PC-9 (cell line): Measurements from ENCODE around the gene RNF166. TPM values are rescaled to one million over a fixed set of nuclear protein-coding genes. Genes with fewer than 3 reads are reported as not detected.

Experiments
- Bru-seq: library from RNA; stranded (reverse); fragments of 400-500 nt; gene quantifications from one replicate; lab custom pipeline; 2021; lab: Mats Ljungman, UMichigan
- BruChase-seq, 2 experiments: library from RNA; stranded (reverse); fragments of 400-500 nt; gene quantifications; one replicate each; lab custom pipeline; 2021; lab: Mats Ljungman, UMichigan
- BruUV-seq: library from RNA; stranded (reverse); fragments of 400-500 nt; replicated peaks from 2 replicates; lab custom pipeline; 2021; lab: Mats Ljungman, UMichigan
- CTCF ChIA-PET: fragments of 300-600 bp; sonication (Branson Sonifier 250); formaldehyde crosslinking; loops from one replicate; lab custom pipeline; 2022; ENCODE audit warnings: antibody characterized with exemption; lab: Charles Lee
- POLR2A ChIA-PET: fragments of 300-600 bp; sonication (Branson Sonifier 250); formaldehyde crosslinking; loops from one replicate; lab custom pipeline; 2022; ENCODE audit warnings: antibody characterized with exemption; ENCODE audit not compliant: unreplicated experiment; lab: Charles Lee
- DNase-seq, 2 experiments: peaks; one replicate each; pipeline versions ENCODE4 v3.0.0 to v3.0.0-alpha.2; 2015 to 2022; ENCODE audit warnings: mixed read lengths in 1 of 2
- H2AFZ ChIP-seq: fragments of 200-600 bp; sonication (generic); 2 replicates; pipeline ENCODE4 v1.8.1; 2017; ENCODE audit warnings: antibody characterized with exemption
- H3F3A ChIP-seq: fragments of 200-600 bp; sonication (generic); 2 replicates; pipeline ENCODE4 v1.8.1; 2017; ENCODE audit warnings: antibody characterized with exemption, mild to moderate bottlenecking, low read depth; ENCODE audit not compliant: insufficient read depth
- H3K27ac ChIP-seq: fragments of 200-600 bp; sonication (generic); 2 replicates; pipeline ENCODE4 v1.6.1; 2016; ENCODE audit warnings: mixed run types
- H3K27me3 ChIP-seq: fragments of 200-600 bp; sonication (generic); 2 replicates; pipeline ENCODE4 v1.6.1; 2016; ENCODE audit warnings: low read depth, mixed run types; ENCODE audit not compliant: insufficient read depth
- H3K36me3 ChIP-seq: fragments of 200-600 bp; sonication (generic); 2 replicates; pipeline ENCODE4 v1.6.1; 2016; ENCODE audit warnings: low read depth, mixed run types
- H3K4me1 ChIP-seq: fragments of 200-600 bp; sonication (generic); replicated peaks from 2 replicates; pipeline ENCODE4 v1.6.1; 2016; ENCODE audit warnings: mixed run types; ENCODE audit not compliant: insufficient read depth
- H3K4me2 ChIP-seq: fragments of 200-600 bp; sonication (generic); 2 replicates; pipeline ENCODE4 v1.6.1; 2017; ENCODE audit warnings: mixed run types
- H3K4me3 ChIP-seq: fragments of 200-600 bp; sonication (generic); 2 replicates; pipeline ENCODE4 v1.6.1; 2016; ENCODE audit warnings: mixed run types
- H3K79me2 ChIP-seq: fragments of 200-600 bp; sonication (generic); 2 replicates; pipeline ENCODE4 v1.6.1; 2017; ENCODE audit warnings: low read depth, mixed run types
- H3K9me2 ChIP-seq: fragments of 200-600 bp; sonication (generic); 2 replicates; pipeline ENCODE4 v1.8.1; 2017; ENCODE audit warnings: mild to moderate bottlenecking; ENCODE audit not compliant: insufficient read depth
- H3K9me3 ChIP-seq: fragments of 200-600 bp; sonication (generic); 2 replicates; pipeline ENCODE4 v1.8.1; 2016; ENCODE audit warnings: low read depth; ENCODE audit not compliant: insufficient read depth
- H4K20me1 ChIP-seq: fragments of 200-600 bp; sonication (generic); 2 replicates; pipeline ENCODE4 v1.8.1; 2017; ENCODE audit not compliant: insufficient read depth
- CTCF ChIP-seq: fragments of 200-600 bp; sonication (generic); conservative IDR thresholded peaks from 2 replicates; pipeline ENCODE4 v1.6.1; 2017; ENCODE audit warnings: mixed run types, antibody characterized with exemption, mild to moderate bottlenecking, moderate library complexity
- EZH2 ChIP-seq: fragments of 200-600 bp; sonication (generic); IDR thresholded peaks from 2 replicates; pipeline ENCODE4 v1.8.0; 2017; ENCODE audit warnings: antibody characterized with exemption, low read depth
- intact Hi-C: fragments of 100-400 bp; cut with micrococcal nuclease; formaldehyde crosslinking; loops from one replicate; pipeline ENCODE4 v1.10.0; 2022; ENCODE audit not compliant: unreplicated experiment
- long read RNA-seq: library from polyadenylated mRNA; stranded (forward); transcript quantifications from one replicate; pipeline ENCODE4 v2.0.0, GENCODE V29; 2022
- total RNA-seq: library from RNA; stranded (reverse); gene quantifications from 2 replicates; pipeline ENCODE4 v1.2.3, GENCODE V29; 2021

The RNF166 gene, protein sequence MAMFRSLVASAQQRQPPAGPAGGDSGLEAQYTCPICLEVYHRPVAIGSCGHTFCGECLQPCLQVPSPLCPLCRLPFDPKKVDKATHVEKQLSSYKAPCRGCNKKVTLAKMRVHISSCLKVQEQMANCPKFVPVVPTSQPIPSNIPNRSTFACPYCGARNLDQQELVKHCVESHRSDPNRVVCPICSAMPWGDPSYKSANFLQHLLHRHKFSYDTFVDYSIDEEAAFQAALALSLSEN
- total RNA-seq: 25.6 and 29.4 TPM in 2 replicates
- Bru-seq, nascent RNA: percentile 42 among the genes with signal in this experiment
- percentile 66 among the genes with signal in this experiment for BruChase-seq, experiment 1, labeled RNA remaining after a 2-hour chase
- BruChase-seq, experiment 2, labeled RNA remaining after a 6-hour chase: percentile 83 among the genes with signal in this experiment
- long read RNA-seq, transcript RNF166-201 (6 exons, 1,883 nt): major isoform, 55 of 119 reads
- long read RNA-seq, partial matches to known transcripts: 7 of 119 reads
- long read RNA-seq, other reads (novel, unspliced or antisense): 56 of 119 reads

GRCh38 chr16:88706229-88706964, at the start of gene RNF166, which contains the start of gene CTU2:
RNF166 (minus strand) TSS chr16:88706408; CDS start chr16:88706325, 83 bp downstream.
CTU2 (plus strand) TSS chr16:88706503; CDS start chr16:88706531, 28 bp downstream.
- intact Hi-C loops: no loop called here
- Histone ChIP-seq H3K27ac (no peak within 1 kb of the TSS), H3K4me2 (peak within 1 kb of the TSS; percentile 100), H3K36me3 (no peaks in the 10 kb centered on the region), H3F3A (peaks cover 16% of the 10 kb centered on the region; the same call in 1 of the 2 replicates), H3K79me2 (peaks cover 19% of the 10 kb centered on the region; the same call in 1 of the 2 replicates), H2AFZ (peak within 1 kb of the TSS; percentile 85), H3K4me1 (peaks cover 19% of the 10 kb centered on the region), H3K4me3 (peak within 1 kb of the TSS; percentile 78), H3K9me3 (no peaks in the 10 kb centered on the region), H3K9me2 (no peaks in the 10 kb centered on the region), H4K20me1 (peaks cover 7% of the 10 kb centered on the region; the same call in 1 of the 2 replicates), H3K27me3 (no peaks in the 10 kb centered on the region)
- DNase-seq: peak; percentile 76 to 93
- TF ChIP-seq EZH2 (no peak), CTCF (no peak)
- BruUV-seq: no TSS peak
- ChIA-PET POLR2A (no interaction called here), CTCF (no interaction called here)

DNA sequence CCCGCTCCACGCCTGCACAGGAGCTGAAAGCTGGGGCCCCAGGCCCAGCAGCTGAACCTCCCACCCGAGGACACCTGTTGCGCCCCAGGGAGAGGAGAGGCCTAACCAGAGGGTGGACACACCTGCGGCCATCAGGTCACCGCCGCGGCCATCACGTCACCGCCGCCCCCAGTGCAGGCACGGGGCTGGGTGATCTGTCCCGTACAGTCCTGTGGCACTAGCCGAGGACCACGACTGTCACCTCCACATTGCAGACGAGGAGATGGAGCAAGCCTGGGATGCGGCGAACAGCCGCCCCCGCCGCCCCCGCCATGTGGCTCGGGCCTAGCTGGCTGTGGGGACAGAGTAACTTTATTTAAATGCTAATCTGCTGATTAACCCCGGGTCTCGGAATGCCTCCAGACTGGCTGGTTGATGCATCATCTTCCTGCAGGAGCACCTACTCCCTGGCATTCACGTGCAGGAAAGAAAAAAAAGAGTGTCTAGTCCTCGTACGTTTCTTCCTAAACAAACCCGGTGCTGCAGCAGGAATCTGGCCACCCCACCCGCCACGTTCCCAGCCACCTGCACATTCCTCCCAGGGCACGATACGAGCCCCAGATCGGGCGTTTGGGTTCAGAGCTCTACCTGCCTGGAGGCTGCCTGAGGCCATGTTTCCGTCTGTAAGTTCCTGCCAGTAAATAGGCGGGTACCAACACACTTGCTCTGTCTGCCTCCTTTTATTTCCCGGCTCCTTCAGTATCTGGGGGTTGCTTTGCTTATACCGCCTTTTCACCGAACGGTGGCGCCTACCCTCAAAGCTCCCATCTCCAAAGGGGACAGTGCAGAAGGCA, 48.9 kb upstream of the RNF166 start:
- Histone ChIP-seq H3K9me3 (no peaks in the 10 kb centered on the region), H3K4me3 (peak overlapping the region; percentile 19; the same call in 1 of the 2 replicates), H3K4me2 (peak overlapping the region; percentile 68), H3K27me3 (no peaks in the 10 kb centered on the region), H4K20me1 (peaks cover 39% of the 10 kb centered on the region), H3K9me2 (no peaks in the 10 kb centered on the region), H2AFZ (no peak overlapping the region), H3K36me3 (peaks cover 8% of the 10 kb centered on the region; the same call in 1 of the 2 replicates), H3K79me2 (peaks cover 66% of the 10 kb centered on the region), H3F3A (peaks cover 41% of the 10 kb centered on the region), H3K4me1 (peaks cover 61% of the 10 kb centered on the region), H3K27ac (peak overlapping the region; percentile 57)
- POLR2A ChIA-PET: interaction anchor here (0.6 to 1.0 kb wide), 4 partner anchors 8 to 56 kb away, joined by 3 to 6 read pairs (median 4); no protein-coding TSS in a partner anchor
- TF ChIP-seq CTCF: peak; percentile 80
- no peak for TF ChIP-seq EZH2
- intact Hi-C loops: loop anchor here (1.0 to 5.0 kb wide), 4 partner anchors 10 to 93 kb away; partner anchors contain the start of gene MVD
- no TSS peak for BruUV-seq
- DNase-seq: peak; percentile 96 to 98
- CTCF ChIA-PET: interaction anchor here (0.6 to 2.3 kb wide), 8 partner anchors 8 to 412 kb away, joined by 3 to 19 read pairs (median 4); partner anchors contain the start of gene PIEZO1
